Ovary (tissue), 9 donors: Measurements from ENCODE around the gene TBC1D14. TPM values are rescaled to one million over a fixed set of nuclear protein-coding genes. Genes with fewer than 3 reads are reported as not detected.

Source experiments
- DNase-seq, 5 donors: peaks; one replicate each; pipeline ENCODE4 v3.0.0-alpha.2; 2019 to 2020
- H3K27ac ChIP-seq, 2 donors: fragments of 200-600 bp; one replicate each; pipeline versions ENCODE4 v1.5.1 to v1.8.0; 2019 to 2022
- H3K27me3 ChIP-seq: fragments of 200-600 bp; one replicate; pipeline ENCODE4 v1.8.0; 2022
- H3K36me3 ChIP-seq: fragments of 200-600 bp; sonication (generic); one replicate; pipeline ENCODE4 v1.5.1; 2019
- H3K4me1 ChIP-seq: one replicate; pipeline ENCODE4 v1.8.1; 2013; ENCODE audit warnings: mild to moderate bottlenecking, moderate library complexity; ENCODE audit not compliant: insufficient read depth
- H3K4me3 ChIP-seq: fragments of 200-600 bp; sonication (generic); one replicate; pipeline ENCODE4 v1.5.1; 2017
- H3K9me3 ChIP-seq, 2 donors: fragments of 200-600 bp in 1 of 2; sonication (generic) in 1 of 2; one replicate each; pipeline versions ENCODE4 v1.5.1 to v1.8.1; 2013 to 2019; ENCODE audit warnings: mild to moderate bottlenecking in 1 of 2, moderate library complexity in 1 of 2
- CTCF ChIP-seq, 3 donors: fragments of 450-650 bp in 2 of 3; fragments of 200-600 bp in 1 of 3; IDR thresholded peaks; one replicate each; pipeline versions ENCODE4 v1.5.1 to v1.8.0; 2016 to 2022; ENCODE audit warnings: antibody characterized with exemption in 3 of 3, mild to moderate bottlenecking in 1 of 3
- EP300 ChIP-seq: sonication (generic); formaldehyde crosslinking; IDR thresholded peaks from one replicate; pipeline ENCODE4 v1.6.1; 2017; ENCODE audit warnings: antibody characterized with exemption
- POLR2A ChIP-seq: fragments of 450-650 bp; IDR thresholded peaks from one replicate; pipeline ENCODE4 v1.6.1; 2017; ENCODE audit warnings: antibody characterized with exemption, mild to moderate bottlenecking, moderate library complexity
- WGBS, 3 donors: extraction: QIAGEN DNeasy Blood & Tissue Kit in 1 of 3; methylation state at CpG; one replicate each; pipeline versions ENCODE4 v1.1.5 to v1.1.7; 2013 to 2017; 5-methylcytosine and 5-hydroxymethylcytosine counted together
- intact Hi-C, 4 donors: fragments of 100-400 bp; cut with DNase I; formaldehyde crosslinking; loops; one replicate each; pipeline versions ENCODE4 v1.11.0 to v1.15.1; 2022 to 2023
- polyA plus RNA-seq, 2 donors: library from polyadenylated mRNA; stranded (reverse); fragments of 200-250 nt in 1 of 2; fragments of 350-450 nt in 1 of 2; fragmentation: Illumina TruSeq in 1 of 2; extraction: RNeasy Lipid Tissue Mini Kit (QIAGEN cat#74804) in 1 of 2; gene quantifications; one replicate each; pipeline ENCODE4 v1.2.3, GENCODE V29; 2013 to 2014
- total RNA-seq, 7 donors: library from RNA; depleted of rRNA in 2 of 7; stranded (reverse); fragments of >200 nt in 2 of 7; fragmentation: NEBNext Ultra II Directional in 3 of 7; extraction: Animal tissue kit (Norgen Biotek cat#: 25700) in 3 of 7; gene quantifications; one replicate each; pipeline versions ENCODE4 v1.1.0 to v1.2.4, GENCODE V29; 2016 to 2023
- donor health status: DM: no; HTN: no; CAD: no; lungs with moderate emphysema.
- donor health status: DM: no; HTN: no; CAD: no.
- donor health status: Bipolar disorder and iron deficiency.
- donor health status: DM: yes; HTN: yes; CAD: no.
- donor health status: DM: no; HTN: no; CAD: no.
- donor health status: DM: yes; HTN: yes; CAD: no.

Gene TBC1D14
- total and polyA plus RNA-seq, 9 donors, result 19.9 to 40.0 (median 34.4) TPM

DNA sequence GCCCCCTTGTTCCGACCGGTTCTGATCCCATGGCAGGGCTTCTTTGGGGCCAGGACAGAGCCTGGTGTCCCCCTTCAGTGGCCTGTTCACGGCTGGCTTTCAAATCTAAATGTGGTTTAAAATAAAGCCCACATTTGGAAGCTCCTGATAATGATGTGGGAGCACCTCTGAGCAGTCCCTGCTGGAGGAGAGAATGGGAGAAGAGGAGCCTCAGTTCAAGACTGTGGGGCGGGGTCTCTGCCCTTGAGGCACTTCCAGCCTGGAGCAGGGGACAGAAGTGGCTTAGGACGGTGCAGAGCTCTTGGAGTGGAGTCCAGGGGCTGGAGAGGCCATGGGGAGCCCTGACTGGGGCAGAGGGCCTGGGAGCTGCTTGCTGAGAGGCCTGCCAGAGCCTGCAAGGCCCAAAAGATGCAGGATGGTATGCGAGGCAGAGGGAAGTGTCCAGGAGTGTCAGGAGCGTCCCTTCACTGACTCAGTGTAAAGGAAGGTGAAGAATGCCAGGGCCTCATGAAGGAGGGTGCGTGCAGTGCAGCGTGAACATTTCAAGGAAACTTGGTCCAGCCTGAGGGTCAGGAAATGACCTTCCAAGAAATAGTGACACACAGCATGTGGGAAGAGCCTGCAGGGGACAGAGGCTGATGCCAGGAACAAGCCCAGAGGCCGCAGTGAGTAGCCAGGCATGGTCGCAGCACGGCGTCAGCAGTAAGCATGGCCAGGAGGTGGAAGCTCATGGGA is 112.5 kb downstream of the TBC1D14 start:
- intact Hi-C loops, result no loop called here

DNA sequence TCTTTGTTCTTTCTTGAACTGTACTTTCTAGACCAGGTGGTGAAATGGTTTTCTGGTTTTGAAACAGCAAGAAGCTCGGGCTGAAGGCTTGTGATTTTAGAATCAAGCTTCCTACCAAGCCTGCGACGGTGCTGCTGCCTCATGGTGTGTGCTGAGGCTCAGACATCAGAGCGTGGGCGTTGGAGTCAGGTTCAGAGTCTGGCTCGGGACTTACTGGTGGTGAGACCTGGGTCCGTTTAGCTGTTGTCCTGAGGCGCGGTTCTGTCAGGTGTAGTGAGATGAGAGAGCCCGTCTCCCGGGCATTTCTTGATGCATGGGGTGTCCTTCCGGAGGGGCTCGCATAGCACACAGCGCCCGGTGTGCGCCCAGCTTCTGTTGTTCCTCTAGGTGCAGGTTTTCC is 113.9 kb downstream of the TBC1D14 start:
- Histone ChIP-seq H3K4me1 (no peaks in the 10 kb centered on the region), H3K9me3 (no peaks in the 10 kb centered on the region), H3K4me3 (no peak overlapping the region), H3K36me3 (no peaks in the 10 kb centered on the region), H3K27me3 (no peaks in the 10 kb centered on the region), H3K27ac (no peak overlapping the region)
- DNase-seq, result no peak
- no peak for TF ChIP-seq EP300
- TF ChIP-seq POLR2A, result no peak
- TF ChIP-seq CTCF (IDR thresholded peaks at IDR 0.05), result no peak
- intact Hi-C loops, result no loop called here
- WGBS, 3 donors, result 89 to 93% (median 92%) methylated on average over 16 of the region's 16 CpGs

More for the DNA sequence above, 112.5 kb downstream of the TBC1D14 start:
- no peaks in the 10 kb centered on the region for H3K36me3 ChIP-seq
- no peaks in the 10 kb centered on the region for H3K9me3 ChIP-seq
- TF ChIP-seq POLR2A, result no peak
- no peak for TF ChIP-seq EP300
- no peak for TF ChIP-seq CTCF (IDR thresholded peaks at IDR 0.05)
- no peak overlapping the region for H3K27ac ChIP-seq
- no peaks in the 10 kb centered on the region for H3K4me1 ChIP-seq
- DNase-seq, result no peak
- 81 to 89% (median 87%) methylated on average over 13 of the region's 13 CpGs for WGBS, 3 donors
- H3K27me3 ChIP-seq, result no peaks in the 10 kb centered on the region
- H3K4me3 ChIP-seq, result no peak overlapping the region

- H3K36me3 ChIP-seq, result no peaks in the 10 kb centered on the region
- 89 to 94% (median 91%) methylated on average over 12 of the region's 12 CpGs for WGBS, 3 donors
Observed at GRCh38 chr4:7023901-7024300, 114.3 kb downstream of the TBC1D14 start.

DNA sequence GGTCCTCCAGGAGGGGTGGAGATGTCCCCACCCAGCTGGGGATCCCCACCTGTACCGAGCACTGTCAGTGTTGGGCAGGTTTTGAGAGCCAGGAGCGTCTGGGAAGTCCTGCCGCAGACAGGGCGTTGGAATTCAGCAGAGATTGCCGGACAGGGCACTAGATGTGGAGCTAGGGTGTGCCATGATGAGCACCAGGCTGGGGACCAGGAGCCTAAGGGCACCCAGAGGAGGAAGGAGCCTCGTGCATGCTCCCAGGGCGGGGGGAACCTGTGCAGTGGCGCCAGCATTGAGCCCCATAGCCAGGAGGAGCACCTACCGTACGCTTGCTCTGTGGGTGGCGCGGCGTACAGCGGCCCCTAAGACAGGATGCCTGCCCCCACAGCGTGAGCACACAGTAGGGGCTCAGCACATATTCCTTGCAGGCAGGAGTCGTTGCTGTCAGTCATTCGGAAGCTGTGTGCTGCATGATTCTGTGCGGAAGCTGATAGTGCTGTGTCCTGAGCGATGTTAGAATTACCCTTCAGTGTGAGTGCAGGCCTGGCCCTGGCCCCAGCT is 114.8 kb downstream of the TBC1D14 start:
- no peak overlapping the region for H3K4me3 ChIP-seq
- intact Hi-C loops, result no loop called here
- WGBS, 3 donors, result 88 to 94% (median 93%) methylated on average over 17 to 19 of the region's 19 CpGs
- no peak for DNase-seq
- H3K4me1 ChIP-seq, result no peaks in the 10 kb centered on the region
- no peaks in the 10 kb centered on the region for H3K9me3 ChIP-seq
- TF ChIP-seq CTCF (IDR thresholded peaks at IDR 0.05) (no peak), EP300 (no peak), POLR2A (no peak)
- H3K36me3 ChIP-seq, result no peaks in the 10 kb centered on the region
- no peak overlapping the region for H3K27ac ChIP-seq
- H3K27me3 ChIP-seq, result no peaks in the 10 kb centered on the region

More at GRCh38 chr4:7023901-7024300, 114.3 kb downstream of the TBC1D14 start:
- no peak overlapping the region for H3K4me3 ChIP-seq
- H3K9me3 ChIP-seq, result no peaks in the 10 kb centered on the region
- no peaks in the 10 kb centered on the region for H3K27me3 ChIP-seq
- H3K4me1 ChIP-seq, result no peaks in the 10 kb centered on the region
- no peak for DNase-seq
- no peak overlapping the region for H3K27ac ChIP-seq
- intact Hi-C loops, result no loop called here
- TF ChIP-seq POLR2A (no peak), CTCF (IDR thresholded peaks at IDR 0.05) (no peak), EP300 (no peak)
